Activated T-cell treated with anti-CD3 and anti-CD28 coated beads, Interleukin-2, amount 50 U/mL, for 72 hours (primary cell): ENCODE measurements around the gene CBX3. TPM values are rescaled to one million over a fixed set of nuclear protein-coding genes. Genes with fewer than 3 reads are reported as not detected.

Experiments used
- total RNA-seq, 2 donors: library from RNA; stranded (reverse); gene quantifications; one replicate each; pipeline ENCODE4 v1.2.3, GENCODE V29; 2022

Gene CBX3
- total RNA-seq, 2 donors from 2014 or later: 201 to 221 TPM

Other genes with a start within 250 kb of the CBX3 start
- gene NFE2L3, start 49.5 kb upstream of the CBX3 start, total RNA-seq: 10 to 100 TPM; 18.5 to 22.2 TPM
- gene HNRNPA2B1, start 999 bp upstream of the CBX3 start, total RNA-seq: 100 to 1,000 TPM; 439 to 483 TPM
- 10 to 100 TPM; 37.4 to 41.8 TPM for gene SNX10, start 90.1 kb downstream of the CBX3 start, total RNA-seq